NCI-H1105 (cell line): ENCODE data around the gene MLLT11.
"Not testable (repeated sequence)": the region's sequence is repeated elsewhere in the genome, so short reads cannot be mapped to it uniquely, and the experiment has no call there.

Source experiments
- DNase-seq: peaks from one replicate; lab custom pipeline; 2025; lab: John Stamatoyannopoulos, UW

MLLT11 gene

GRCh38 chr1:151056149-151056548 lies 4.0 kb upstream of the MLLT11 start:
- no peak for DNase-seq

- peak; percentile 85 for DNase-seq
Observed at GRCh38 chr1:151058692-151059091, 1.5 kb upstream of the MLLT11 start.

GRCh38 chr1:151059109-151060006 lies 839 bp upstream of the MLLT11 start, which contains the start of gene CDC42SE1:
CDC42SE1 (minus strand) TSS chr1:151059622; CDS start chr1:151055730, 3,892 bp downstream.
- peak; percentile 78 for DNase-seq

GRCh38 chr1:151060657-151061421 lies 642 bp downstream of the MLLT11 start:
- no peak for DNase-seq

- no peak for DNase-seq
Observed at GRCh38 chr1:151061704-151062103, 1.5 kb downstream of the MLLT11 start.

- DNase-seq: no peak
Observed at GRCh38 chr1:151062741-151063371, 2.7 kb downstream of the MLLT11 start.

GRCh38 chr1:151065089-151065645 lies 5.0 kb downstream of the MLLT11 start:
- no peak for DNase-seq

GRCh38 chr1:151067185-151067584 lies 7.0 kb downstream of the MLLT11 start:
- DNase-seq: no peak

GRCh38 chr1:151069103-151069486 lies 8.9 kb downstream of the MLLT11 start:
- no peak for DNase-seq

GRCh38 chr1:151070474-151071276 lies 10.5 kb downstream of the MLLT11 start, which contains the start of gene GABPB2:
GABPB2 (plus strand) TSS chr1:151070761; CDS start chr1:151088190, 17,429 bp downstream.
- peak; percentile 84 for DNase-seq

GRCh38 chr1:151072224-151072623 lies 12.0 kb downstream of the MLLT11 start:
- DNase-seq: peak; percentile 90

GRCh38 chr1:151085953-151086559 lies 25.9 kb downstream of the MLLT11 start:
- no peak for DNase-seq

- not testable (repeated sequence) for DNase-seq
Observed at GRCh38 chr1:151097426-151097825, 37.2 kb downstream of the MLLT11 start.

- no peak for DNase-seq
Observed at GRCh38 chr1:151098126-151098525, 37.9 kb downstream of the MLLT11 start.

GRCh38 chr1:151104630-151105029 lies 44.4 kb downstream of the MLLT11 start:
- DNase-seq: no peak

- DNase-seq: no peak
Observed at GRCh38 chr1:151106894-151107293, 46.7 kb downstream of the MLLT11 start.

- no peak for DNase-seq
Observed at GRCh38 chr1:151108331-151108730, 48.1 kb downstream of the MLLT11 start.

- DNase-seq: no peak
Observed at GRCh38 chr1:151113877-151114276, 53.7 kb downstream of the MLLT11 start.
